Posterior vena cava (tissue), 2 donors: ENCODE data around the gene ADAM19. TPM values are rescaled to one million over a fixed set of nuclear protein-coding genes. Genes with fewer than 3 reads are reported as not detected.
"Not testable (repeated sequence)": the region's sequence is repeated elsewhere in the genome, so short reads cannot be mapped to it uniquely, and the experiment has no call there.

Experiments used
- DNase-seq: peaks from one replicate; pipeline ENCODE4 v3.0.0-alpha.2; 2020; ENCODE audit warnings: low spot score
- intact Hi-C, 2 donors: fragments of 100-400 bp; cut with DNase I; formaldehyde crosslinking; loops; one replicate each; pipeline versions ENCODE4 v1.14.1 to v1.14.2; 2022 to 2023
- total RNA-seq, 2 donors: library from RNA; stranded (reverse); fragmentation: NEBNext Ultra II Directional; extraction: Animal tissue kit (Norgen Biotek cat#: 25700); gene quantifications; one replicate each; pipeline ENCODE4 v1.2.1, GENCODE V29; 2021
- donor health status: DM: yes; HTN: yes; CAD: no.
- donor health status: DM: yes; HTN: yes; CAD: no.

Gene ADAM19
- total RNA-seq, 2 donors from 2014 or later: 37.0 to 47.0 TPM

GRCh38 chr5:157506981-157507780 is 68.4 kb downstream of the ADAM19 start:
- intact Hi-C loops: loop anchor here in 1 of 2 donors (10.0 kb wide), 1 partner anchor 68 kb away; the partner anchor contains the start of gene ADAM19
- DNase-seq: no peak

GRCh38 chr5:157506066-157506590 is 69.4 kb downstream of the ADAM19 start:
- intact Hi-C loops: loop anchor here in 1 of 2 donors (10.0 kb wide), 1 partner anchor 69 kb away; the partner anchor contains the start of gene ADAM19
- no peak for DNase-seq

GRCh38 chr5:157505496-157505895 is 70.1 kb downstream of the ADAM19 start:
- no peak for DNase-seq
- intact Hi-C loops: loop anchor here in 1 of 2 donors (10.0 kb wide), 1 partner anchor 69 kb away; the partner anchor contains the start of gene ADAM19

- DNase-seq: no peak
- intact Hi-C loops: loop anchor here in 1 of 2 donors (10.0 kb wide), 1 partner anchor 71 kb away; the partner anchor contains the start of gene ADAM19
Measured at GRCh38 chr5:157504053-157504452, 71.5 kb downstream of the ADAM19 start.

- intact Hi-C loops: loop anchor here in 1 of 2 donors (10.0 kb wide), 1 partner anchor 73 kb away; the partner anchor contains the start of gene ADAM19
- no peak for DNase-seq
Measured at GRCh38 chr5:157502143-157502647, 73.4 kb downstream of the ADAM19 start.

- DNase-seq: no peak
- intact Hi-C loops: no loop called here
Measured at GRCh38 chr5:157497875-157498611, 77.5 kb downstream of the ADAM19 start.

- no peak for DNase-seq
- intact Hi-C loops: no loop called here
Measured at GRCh38 chr5:157496864-157497263, 78.7 kb downstream of the ADAM19 start.

- intact Hi-C loops: no loop called here
- no peak for DNase-seq
Measured at GRCh38 chr5:157494178-157494832, 81.3 kb downstream of the ADAM19 start.

- DNase-seq: no peak
- intact Hi-C loops: no loop called here
Measured at GRCh38 chr5:157492886-157493285, 82.7 kb downstream of the ADAM19 start.

- intact Hi-C loops: no loop called here
- no peak for DNase-seq
Measured at GRCh38 chr5:157491471-157491995, 84.0 kb downstream of the ADAM19 start.

- DNase-seq: no peak
- intact Hi-C loops: loop anchor here in 1 of 2 donors (10.0 kb wide), 1 partner anchor 227 kb away; no protein-coding TSS in a partner anchor
Measured at GRCh38 chr5:157487358-157487757, 88.2 kb downstream of the ADAM19 start.

- intact Hi-C loops: loop anchor here in 1 of 2 donors (10.0 kb wide), 1 partner anchor 228 kb away; no protein-coding TSS in a partner anchor
Measured at GRCh38 chr5:157486861-157487260, 88.7 kb downstream of the ADAM19 start.

GRCh38 chr5:157486221-157486681 is 89.3 kb downstream of the ADAM19 start:
- intact Hi-C loops: loop anchor here in 1 of 2 donors (10.0 kb wide), 1 partner anchor 229 kb away; no protein-coding TSS in a partner anchor
- DNase-seq: no peak

More at GRCh38 chr5:157486861-157487260, 88.7 kb downstream of the ADAM19 start:
- no peak for DNase-seq

- intact Hi-C loops: loop anchor here in 1 of 2 donors (10.0 kb wide), 1 partner anchor 229 kb away; no protein-coding TSS in a partner anchor
- DNase-seq: no peak
Measured at GRCh38 chr5:157485811-157486210, 89.8 kb downstream of the ADAM19 start.

GRCh38 chr5:157485340-157485739 is 90.2 kb downstream of the ADAM19 start:
- DNase-seq: no peak
- intact Hi-C loops: loop anchor here in 1 of 2 donors (10.0 kb wide), 1 partner anchor 229 kb away; no protein-coding TSS in a partner anchor

- intact Hi-C loops: loop anchor here in 1 of 2 donors (10.0 kb wide), 1 partner anchor 230 kb away; no protein-coding TSS in a partner anchor
- no peak for DNase-seq
Measured at GRCh38 chr5:157484768-157485167, 90.8 kb downstream of the ADAM19 start.

GRCh38 chr5:157482702-157483101 is 92.9 kb downstream of the ADAM19 start:
- not testable (repeated sequence) for DNase-seq
- intact Hi-C loops: loop anchor here in 1 of 2 donors (10.0 kb wide), 1 partner anchor 232 kb away; no protein-coding TSS in a partner anchor

GRCh38 chr5:157481666-157482065 is 93.9 kb downstream of the ADAM19 start:
- intact Hi-C loops: loop anchor here in 1 of 2 donors (10.0 kb wide), 1 partner anchor 233 kb away; no protein-coding TSS in a partner anchor
- DNase-seq: no peak
